GM19240 (cell line): ENCODE data around the gene STK32C.

ENCODE experiments used
- DNase-seq: peaks from one replicate; pipeline ENCODE4 v3.0.0; 2011; ENCODE audit warnings: low spot score; ENCODE audit not compliant: insufficient read length

Gene STK32C

GRCh38 chr10:132282667-132283603 lies 24.8 kb downstream of the STK32C start:
- DNase-seq = no peak

GRCh38 chr10:132281915-132282666 lies 25.7 kb downstream of the STK32C start:
- no peak for DNase-seq

GRCh38 chr10:132280646-132281074 lies 27.1 kb downstream of the STK32C start:
- no peak for DNase-seq

DNA sequence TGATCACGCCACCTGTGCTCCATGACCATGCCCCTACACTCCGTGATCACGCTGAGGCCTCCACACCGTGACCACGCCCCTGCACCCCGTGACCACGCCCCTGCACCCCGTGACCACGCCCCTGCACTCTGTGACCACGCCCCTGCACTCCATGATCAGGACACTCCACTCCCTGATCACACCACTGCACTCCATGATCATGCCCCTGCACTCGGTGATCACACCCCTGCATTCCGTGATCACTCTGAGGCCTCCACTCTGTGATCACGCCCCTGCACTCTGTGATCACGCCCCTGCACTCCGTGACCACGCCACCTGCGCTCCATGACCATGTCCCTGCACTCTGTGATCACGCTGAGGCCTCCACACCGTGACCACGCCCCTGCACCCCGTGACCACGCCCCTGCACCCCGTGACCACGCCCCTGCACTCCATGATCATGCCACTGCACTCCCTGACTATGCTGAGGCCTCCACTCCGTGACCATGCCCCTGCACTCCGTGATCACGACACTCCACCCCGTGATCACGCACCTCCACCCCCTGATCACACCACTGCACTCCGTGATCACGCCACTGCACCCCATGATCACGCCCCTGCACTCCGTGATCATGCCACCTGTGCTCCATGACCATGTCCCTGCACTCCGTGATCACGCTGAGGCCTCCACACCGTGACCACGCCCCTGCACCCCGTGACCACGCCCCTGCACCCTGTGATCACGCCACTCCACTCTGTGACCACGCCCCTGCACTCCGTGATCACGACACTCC lies 27.7 kb downstream of the STK32C start:
- no peak for DNase-seq

- DNase-seq = no peak
Measured at GRCh38 chr10:132277311-132277741, 30.4 kb downstream of the STK32C start.

- DNase-seq = no peak
Measured at GRCh38 chr10:132276706-132277105, 31.0 kb downstream of the STK32C start.

DNA sequence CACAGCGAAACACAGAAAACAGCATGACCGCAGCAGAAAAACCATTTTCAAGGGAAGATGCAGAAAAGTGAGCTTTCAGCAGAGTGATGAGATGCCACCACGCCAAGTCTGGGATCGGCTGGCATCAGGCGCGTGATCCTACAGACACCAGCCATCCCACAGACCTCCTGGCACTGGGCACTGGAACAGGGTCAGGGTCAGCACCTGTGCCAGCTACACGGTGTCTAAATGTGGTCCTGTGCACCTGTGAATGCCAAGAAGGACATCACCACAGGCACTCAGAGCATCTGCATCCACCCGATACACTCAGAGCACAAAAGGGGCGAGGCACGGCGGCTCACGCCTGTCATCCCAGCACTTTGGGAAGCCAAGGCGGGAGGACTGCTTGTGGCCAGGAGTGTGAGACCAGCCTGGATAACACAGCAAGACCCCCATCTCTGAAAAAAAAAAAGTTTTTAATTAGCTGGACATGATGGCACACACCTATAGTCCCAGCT lies 31.5 kb downstream of the STK32C start:
- DNase-seq = no peak

- DNase-seq = no peak
Measured at GRCh38 chr10:132275426-132276178, 32.1 kb downstream of the STK32C start.

DNA sequence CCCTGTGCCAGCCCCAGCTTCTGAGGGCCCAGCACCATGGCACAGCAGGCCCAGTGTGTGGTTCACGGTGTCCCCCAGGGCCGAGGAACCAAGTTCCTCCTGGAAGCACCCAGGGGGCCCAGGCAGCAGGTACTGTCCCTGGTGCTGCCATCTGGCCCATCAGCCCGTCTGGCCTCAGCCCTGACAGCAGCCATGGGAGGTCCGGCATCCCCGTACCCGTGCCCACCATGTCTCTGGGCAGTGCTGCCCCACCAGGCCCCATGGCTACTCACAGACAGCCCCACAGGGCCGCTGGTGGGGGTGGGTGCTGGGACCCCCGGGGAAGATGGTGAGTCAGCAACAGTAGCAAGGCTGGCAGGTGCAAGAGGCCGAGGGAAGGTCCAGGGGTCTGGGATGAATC lies 32.8 kb downstream of the STK32C start:
- no peak for DNase-seq

DNA sequence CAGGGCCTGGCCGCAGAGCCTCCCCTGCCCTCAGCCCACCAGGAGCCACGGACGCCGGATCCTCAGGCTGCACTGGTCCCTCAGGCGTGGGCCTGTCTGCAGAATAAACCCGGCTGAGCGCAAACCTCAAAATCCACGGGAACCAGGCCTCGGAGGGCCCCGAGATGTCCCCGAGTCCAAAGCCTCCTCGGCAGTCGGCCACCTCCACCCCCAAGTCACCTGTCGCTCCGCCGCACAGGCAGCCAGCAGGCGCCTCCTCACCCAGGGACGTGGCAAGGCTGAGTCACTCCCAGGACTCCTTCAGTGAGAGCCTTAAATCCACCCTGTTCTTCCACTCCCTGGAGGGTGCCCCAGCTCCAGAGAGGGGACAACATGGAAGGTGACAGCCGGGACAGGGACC lies 33.2 kb downstream of the STK32C start:
- no peak for DNase-seq

GRCh38 chr10:132273966-132274365 lies 33.8 kb downstream of the STK32C start:
- DNase-seq = no peak

GRCh38 chr10:132273304-132273944 lies 34.3 kb downstream of the STK32C start:
- DNase-seq = no peak

- DNase-seq = no peak
Measured at GRCh38 chr10:132272231-132272971, 35.3 kb downstream of the STK32C start.

DNA sequence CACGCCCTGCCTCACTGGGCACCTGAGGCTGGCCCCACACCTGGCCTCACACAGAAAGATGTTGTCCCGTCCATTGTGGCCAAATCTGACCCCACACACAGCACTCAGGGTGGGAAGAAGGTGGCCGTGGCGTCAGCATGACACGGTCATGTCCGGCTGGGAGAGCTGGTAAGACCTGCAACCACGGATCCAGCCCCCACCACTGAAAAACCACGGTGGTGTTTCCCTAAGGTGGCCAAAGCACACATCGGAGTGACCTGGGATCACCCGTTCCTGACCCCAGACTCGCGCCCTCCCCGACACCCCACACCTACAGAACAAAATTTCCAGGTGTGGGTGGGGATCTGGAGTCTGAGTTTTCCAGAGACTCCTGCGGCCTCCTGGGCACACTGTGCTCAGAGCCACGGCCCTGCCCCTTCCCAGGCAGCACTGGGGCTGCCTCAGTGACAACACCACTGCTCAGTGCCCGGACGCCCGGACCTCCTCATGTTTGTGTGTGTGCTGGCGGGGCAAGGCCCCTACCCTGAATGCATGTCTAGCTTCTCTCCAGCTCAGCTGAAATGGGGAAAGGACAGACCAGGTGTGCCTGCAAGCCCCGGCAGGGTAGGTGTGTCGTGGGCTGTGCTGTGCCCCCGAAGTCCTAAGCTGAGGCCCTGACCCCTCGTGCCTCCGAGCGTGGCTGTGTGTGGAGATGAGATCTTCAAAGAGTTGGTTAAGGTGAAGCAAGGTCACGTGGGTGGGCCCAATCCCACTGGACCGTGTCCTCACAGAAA lies 36.1 kb downstream of the STK32C start:
- DNase-seq = no peak

DNA sequence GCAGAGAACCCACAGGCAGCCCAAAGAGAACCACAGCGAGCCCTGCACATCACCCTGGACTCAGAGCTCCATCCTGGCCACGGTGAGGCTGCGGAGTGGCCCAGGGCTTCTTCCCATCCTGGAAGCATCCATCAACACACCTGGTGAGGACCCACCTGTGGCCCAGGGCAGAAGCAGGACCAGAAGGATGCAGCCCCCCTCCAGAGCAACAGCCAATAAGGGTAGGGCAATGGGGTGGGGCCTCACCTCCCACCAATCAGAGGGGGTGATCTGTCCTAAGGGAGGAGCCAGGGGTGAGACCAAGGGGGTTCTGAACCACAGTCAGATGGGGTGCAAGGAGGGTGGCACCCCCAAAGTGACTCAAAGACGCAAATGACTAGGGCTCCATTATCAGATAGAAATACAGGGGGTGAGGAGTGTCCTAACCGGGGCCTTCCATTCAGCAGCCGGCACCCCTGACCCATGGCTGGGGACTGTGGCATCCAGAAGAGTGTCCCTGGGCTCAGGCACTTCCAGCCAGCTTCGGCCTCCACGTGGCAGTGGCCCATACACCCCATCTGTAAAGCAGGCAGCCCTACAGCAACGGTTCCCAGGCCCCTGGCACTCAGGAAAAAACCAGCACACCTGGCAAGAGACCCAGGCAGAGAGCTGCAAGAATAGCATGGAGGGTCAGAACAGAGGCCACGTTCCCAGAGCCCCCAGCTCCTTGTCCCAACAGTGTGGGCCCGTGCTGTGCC lies 36.9 kb downstream of the STK32C start:
- no peak for DNase-seq

DNA sequence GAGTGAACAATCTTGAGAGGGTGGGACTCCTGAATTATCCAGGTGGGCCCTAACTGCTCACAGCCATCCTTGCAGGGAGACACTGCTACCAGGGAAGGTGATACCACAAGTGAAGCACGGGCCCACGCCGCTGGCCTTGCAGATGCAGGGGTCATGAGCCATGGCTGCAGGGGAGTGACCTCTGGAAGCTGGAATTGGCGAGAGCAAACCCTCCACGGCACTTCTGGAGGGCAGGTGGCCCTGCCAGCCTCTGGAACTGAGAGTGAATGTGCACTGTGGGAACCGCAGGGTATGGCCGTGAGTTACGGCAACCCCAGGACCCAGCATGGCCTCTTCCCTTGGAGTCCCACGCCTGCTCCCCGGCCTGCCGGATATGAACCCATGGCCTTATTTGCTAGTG lies 37.5 kb downstream of the STK32C start:
- DNase-seq = no peak

GRCh38 chr10:132269266-132270230 lies 38.2 kb downstream of the STK32C start:
- no peak for DNase-seq
